HepG2 (cell line): ENCODE results near the gene UBE2H. TPM values are rescaled to one million over a fixed set of nuclear protein-coding genes. Genes with fewer than 3 reads are reported as not detected.

Experiments used
- ATAC-seq: fragments of 200-7000 bp; cut with Tn5 transposase; 3 replicates; pipeline ENCODE4 v1.9.1; 2020; ENCODE audit warnings: mild to moderate bottlenecking, moderate library complexity
- BruUV-seq: library from RNA; stranded (reverse); fragments of 400-500 nt; replicated peaks from 2 replicates; lab custom pipeline; 2021; lab: Mats Ljungman, UMichigan
- CTCF ChIA-PET: fragments of 300-600 bp; formaldehyde crosslinking; extraction: SDS; loops from one replicate; lab custom pipeline; 2021; ENCODE audit warnings: low total read pairs, inconsistent platforms, low intra/inter-chr PET ratio; lab: Yijun Ruan, JAX
- POLR2A ChIA-PET: fragments of 350-600 bp; sonication (Branson Sonifier 250); formaldehyde crosslinking; loops from one replicate; lab custom pipeline; 2020; ENCODE audit warnings: antibody characterized with exemption, inconsistent platforms; lab: Yijun Ruan, JAX
- DNase-seq: peaks from one replicate; pipeline ENCODE4 v3.0.0-alpha.2; 2015; ENCODE audit warnings: low spot score
- FAIRE-seq: peaks from 3 replicates; lab custom pipeline; 2011; peaks lifted over from hg19 to GRCh38; lab: Jason Lieb, UNC
- H2AFZ ChIP-seq: one replicate; pipeline ENCODE4 v1.6.1; 2011; ENCODE audit warnings: low read length, inconsistent platforms
- H3K27ac ChIP-seq: fragments of 300-600 bp; 3 replicates; pipeline ENCODE4 v1.8.0; 2011; ENCODE audit warnings: mixed run types, mild to moderate bottlenecking, mixed read lengths, low read length, inconsistent platforms; ENCODE audit not compliant: insufficient read depth; ENCODE audit errors: extremely low read length
- H3K27me3 ChIP-seq, 2 experiments: fragments of 200-600 bp in 1 of 2; 2 replicates in 1 of 2; 3 replicates in 1 of 2; pipeline versions ENCODE4 v1.6.0 to v1.8.0; 2011; ENCODE audit warnings: low read length in 2 of 2, mild to moderate bottlenecking in 2 of 2, moderate library complexity in 2 of 2, inconsistent platforms in 1 of 2; ENCODE audit not compliant: insufficient read depth in 2 of 2, control insufficient read depth in 1 of 2
- H3K36me3 ChIP-seq, 2 experiments: fragments of 200-600 bp in 1 of 2; replicated peaks in 1 of 2; 2 replicates in 1 of 2; 3 replicates in 1 of 2; pipeline versions ENCODE4 v1.5.1 to v1.8.0; 2011; ENCODE audit warnings: low read length in 2 of 2, inconsistent platforms in 1 of 2; ENCODE audit not compliant: insufficient read depth in 2 of 2, control insufficient read depth in 1 of 2
- H3K4me1 ChIP-seq: 2 replicates; pipeline ENCODE4 v1.5.1; 2012; ENCODE audit warnings: low read length, inconsistent platforms; ENCODE audit not compliant: insufficient read depth
- H3K4me2 ChIP-seq: 2 replicates; pipeline ENCODE4 v1.6.0; 2011; ENCODE audit warnings: low read depth, low read length, inconsistent platforms
- H3K4me3 ChIP-seq, 3 experiments: fragments of 200-600 bp in 1 of 3; sonication (generic), shearing (Covaris generic) in 1 of 3; replicated peaks in 1 of 3; 2 replicates each; pipeline ENCODE4 v1.5.1; 2011 to 2016; ENCODE audit warnings: low read length in 3 of 3, inconsistent platforms in 2 of 3, low read depth in 2 of 3, mild to moderate bottlenecking in 2 of 3, control low read depth in 1 of 3, mixed read lengths in 1 of 3; ENCODE audit not compliant: insufficient read depth in 1 of 3
- H3K79me2 ChIP-seq: one replicate; pipeline ENCODE4 v1.6.1; 2011; ENCODE audit warnings: low read length, inconsistent platforms; ENCODE audit not compliant: insufficient read depth
- H3K9ac ChIP-seq: 2 replicates; pipeline ENCODE4 v1.6.0; 2011; ENCODE audit warnings: mild to moderate bottlenecking, low read depth, low read length, inconsistent platforms; ENCODE audit not compliant: insufficient read depth
- H3K9me3 ChIP-seq: 2 replicates; pipeline ENCODE4 v1.5.1; 2012; ENCODE audit warnings: mild to moderate bottlenecking, low read length
- H4K20me1 ChIP-seq: 2 replicates; pipeline ENCODE4 v1.6.0; 2011; ENCODE audit warnings: inconsistent platforms, mild to moderate bottlenecking, low read length, moderate library complexity; ENCODE audit not compliant: insufficient read depth
- CERS6 ChIP-seq: sonication (generic); formaldehyde crosslinking; IDR thresholded peaks from 2 replicates; pipeline ENCODE4 v1.5.0; 2020; ENCODE audit warnings: missing genetic modification reagents
- E2F2 ChIP-seq: sonication (generic); formaldehyde crosslinking; IDR thresholded peaks from 2 replicates; pipeline ENCODE4 v1.4.0; 2020; ENCODE audit warnings: missing genetic modification reagents, borderline replicate concordance
- HDAC6 ChIP-seq: fragments of 200-600 bp; sonication (generic); IDR thresholded peaks from 2 replicates; pipeline ENCODE4 v1.7.0; 2017; ENCODE audit warnings: mild to moderate bottlenecking, antibody characterized with exemption, low read length, low read depth
- HNF1A ChIP-seq, 2 experiments: sonication (generic) in 1 of 2; formaldehyde crosslinking in 1 of 2; IDR thresholded peaks; 2 replicates each; pipeline versions ENCODE4 v1.4.0 to v1.6.1; 2016 to 2020; ENCODE audit warnings: borderline replicate concordance in 1 of 2, low read depth in 1 of 2, mild to moderate bottlenecking in 1 of 2, missing genetic modification reagents in 1 of 2
- NONO ChIP-seq, 2 experiments: fragments of 450-650 bp in 1 of 2; sonication (generic) in 1 of 2; formaldehyde crosslinking in 1 of 2; IDR thresholded peaks in 1 of 2; conservative IDR thresholded peaks in 1 of 2; 2 replicates each; pipeline versions ENCODE4 v1.6.1 to v1.8.0; 2017 to 2022; ENCODE audit warnings: mild to moderate bottlenecking in 1 of 2, missing genetic modification reagents in 1 of 2, moderate library complexity in 1 of 2
- SCMH1 ChIP-seq: sonication (generic); formaldehyde crosslinking; IDR thresholded peaks from 2 replicates; pipeline ENCODE4 v1.9.0; 2021; ENCODE audit warnings: missing genetic modification reagents, mild to moderate bottlenecking, borderline replicate concordance
- SNRNP70 ChIP-seq: fragments of 200-400 bp; formaldehyde crosslinking; IDR thresholded peaks from 2 replicates; pipeline ENCODE4 v1.6.1; 2017; ENCODE audit warnings: mild to moderate bottlenecking, low read depth, low read length, moderate library complexity
- ZBTB39 ChIP-seq: sonication (generic); formaldehyde crosslinking; IDR thresholded peaks from 2 replicates; pipeline ENCODE4 v1.5.0; 2020; ENCODE audit warnings: missing genetic modification reagents
- ZNF205 ChIP-seq: IDR thresholded peaks from 2 replicates; pipeline ENCODE4 v1.6.1; 2018; ENCODE audit warnings: missing biosample characterization, missing genetic modification reagents
- ZNF264 ChIP-seq: sonication (generic); formaldehyde crosslinking; IDR thresholded peaks from 2 replicates; pipeline ENCODE4 v1.4.0; 2020; ENCODE audit warnings: missing genetic modification reagents
- ZNF274 ChIP-seq: sonication (generic); formaldehyde crosslinking; IDR thresholded peaks from 2 replicates; pipeline ENCODE4 v1.5.1; 2020; ENCODE audit warnings: mild to moderate bottlenecking, missing genetic modification reagents
- ZNF282 ChIP-seq: fragments of 450-650 bp; IDR thresholded peaks from 2 replicates; pipeline ENCODE4 v1.6.1; 2018; ENCODE audit not compliant: partially characterized antibody
- ZNF747 ChIP-seq: sonication (generic); formaldehyde crosslinking; IDR thresholded peaks from 2 replicates; pipeline ENCODE4 v1.8.1; 2023; ENCODE audit warnings: missing genetic modification reagents, mild to moderate bottlenecking, borderline replicate concordance
- ZSCAN29 ChIP-seq: sonication (generic); formaldehyde crosslinking; conservative IDR thresholded peaks from 2 replicates; pipeline ENCODE4 v1.4.0; 2020; ENCODE audit warnings: mild to moderate bottlenecking, missing genetic modification reagents
- WGBS: methylation state at CpG from one replicate; pipeline ENCODE4 v1.1.6; 2017; ENCODE audit warnings: low lambda C conversion rate; 5-methylcytosine and 5-hydroxymethylcytosine counted together
- in situ Hi-C: cut with HindIII; loops from 2 replicates; pipeline ENCODE4 v1.10.0; 2017; ENCODE audit warnings: low pct_unique_long_range_greater_than_20kb; ENCODE audit not compliant: extremely low pct_ligation_motif_present
- intact Hi-C: fragments of 100-400 bp; cut with micrococcal nuclease; formaldehyde crosslinking; loops from one replicate; pipeline ENCODE4 v1.10.0; 2022; ENCODE audit not compliant: unreplicated experiment
- polyA plus RNA-seq, 8 experiments: library from polyadenylated mRNA; depleted of rRNA in 3 of 8; stranded (reverse) in 7 of 8; unstranded in 1 of 8; fragments of >200 nt; fragmentation: Illumina TruSeq in 4 of 8; extraction: Trizol in 4 of 8; gene quantifications; 2 replicates each; pipeline versions ENCODE4 v1.2.1 to v1.2.3, GENCODE V29; 2011 to 2016; ENCODE audit warnings: low read depth in 4 of 8, missing spikeins in 1 of 8, mixed read lengths in 1 of 8; ENCODE audit not compliant: insufficient read depth in 1 of 8
- total RNA-seq, 5 experiments: library from RNA; depleted of rRNA; stranded (reverse); fragments of >200 nt; fragmentation: Illumina TruSeq; extraction: Trizol; gene quantifications; 2 replicates each; pipeline ENCODE4 v1.2.3, GENCODE V29; 2016; ENCODE audit warnings: low read depth in 1 of 5

Gene UBE2H
- total and polyA plus RNA-seq, 2 of the 13 experiments (the other 11 are each of a cell fraction or from before 2014, with no cell fraction given) = 15.5 to 40.1 TPM

- H3K36me3 ChIP-seq = peaks cover 2 to 14% of the 10 kb centered on the region in 2 experiments; a peak in 3 of 5 replicates
- no peak overlapping the region for H3K4me3 ChIP-seq
- no peak overlapping the region for H3K9ac ChIP-seq
- no peaks in the 10 kb centered on the region for H3K79me2 ChIP-seq
- WGBS = 93% methylated on average over 7 of the region's 7 CpGs
- H3K27ac ChIP-seq = no peak overlapping the region
- ChIA-PET CTCF (no interaction called here), POLR2A (no interaction called here)
- no peaks in the 10 kb centered on the region for H3K27me3 ChIP-seq
- no TSS peak for BruUV-seq
- no peak for ATAC-seq
- intact Hi-C loops = no loop called here
- in situ Hi-C loops = no loop called here
- no peaks in the 10 kb centered on the region for H3K9me3 ChIP-seq
- peaks cover 6% of the 10 kb centered on the region for H4K20me1 ChIP-seq
- H3K4me2 ChIP-seq = no peak overlapping the region
- peaks cover 3% of the 10 kb centered on the region for H3K4me1 ChIP-seq
- H2AFZ ChIP-seq = no peak overlapping the region
- FAIRE-seq = no peak
- DNase-seq = no peak
- TF ChIP-seq ZNF747 (CRISPR knock-in tag) (no peak), SCMH1 (CRISPR knock-in tag) (no peak), SNRNP70 (no peak), E2F2 (CRISPR knock-in tag) (no peak), ZNF282 (no peak), ZNF205 (CRISPR knock-in tag) (no peak), HNF1A (IDR thresholded peaks at IDR 0.05; ENCODE audit: low read depth) (no peak), HNF1A (CRISPR knock-in tag; IDR thresholded peaks at IDR 0.05; ENCODE audit: borderline replicate concordance) (no peak), ZNF264 (CRISPR knock-in tag) (no peak), NONO (IDR thresholded peaks at IDR 0.05) (no peak), NONO (CRISPR knock-in tag; conservative IDR thresholded peaks at IDR 0.05) (no peak), CERS6 (CRISPR knock-in tag) (no peak), HDAC6 (no peak), ZNF274 (CRISPR knock-in tag) (no peak), ZBTB39 (no peak), ZSCAN29 (no peak)
Measured at GRCh38 chr7:129883151-129883550, 69.6 kb downstream of the UBE2H start.
